ENCODE measurements around the gene C12orf43.

C12orf43 gene

DNA sequence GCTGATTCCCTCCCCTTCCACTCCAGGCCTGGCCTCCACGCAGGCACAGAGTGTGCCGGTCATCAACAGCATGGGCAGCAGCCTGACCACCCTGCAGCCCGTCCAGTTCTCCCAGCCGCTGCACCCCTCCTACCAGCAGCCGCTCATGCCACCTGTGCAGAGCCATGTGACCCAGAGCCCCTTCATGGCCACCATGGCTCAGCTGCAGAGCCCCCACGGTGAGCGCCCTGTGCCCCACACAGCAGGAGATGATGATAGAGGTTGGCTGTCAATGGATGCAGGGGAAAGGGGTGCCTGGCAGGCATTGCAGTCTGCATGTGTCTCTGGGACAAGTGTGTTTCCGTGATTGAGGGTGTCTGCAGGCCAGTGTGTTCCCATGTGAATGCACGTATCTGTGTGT, 18.8 kb downstream of the C12orf43 start:
- DNase-seq = no peak

DNA sequence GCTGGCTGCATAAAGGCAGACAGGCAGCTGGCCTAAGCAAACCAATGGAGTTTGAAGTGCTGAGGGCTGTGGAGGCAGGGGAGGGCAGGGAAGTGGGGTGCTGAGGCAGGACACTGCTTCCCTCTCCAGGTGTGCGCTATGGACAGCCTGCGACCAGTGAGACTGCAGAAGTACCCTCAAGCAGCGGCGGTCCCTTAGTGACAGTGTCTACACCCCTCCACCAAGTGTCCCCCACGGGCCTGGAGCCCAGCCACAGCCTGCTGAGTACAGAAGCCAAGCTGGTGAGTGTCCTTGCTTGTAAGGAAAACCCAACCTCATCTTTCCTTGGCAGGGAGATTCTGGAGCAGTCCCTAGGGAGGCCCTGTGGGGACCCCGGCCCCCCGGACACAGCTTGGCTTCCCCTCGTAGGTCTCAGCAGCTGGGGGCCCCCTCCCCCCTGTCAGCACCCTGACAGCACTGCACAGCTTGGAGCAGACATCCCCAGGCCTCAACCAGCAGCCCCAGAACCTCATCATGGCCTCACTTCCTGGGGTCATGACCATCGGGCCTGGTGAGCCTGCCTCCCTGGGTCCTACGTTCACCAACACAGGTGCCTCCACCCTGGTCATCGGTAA, 20.0 kb downstream of the C12orf43 start:
- no peak for DNase-seq

DNA sequence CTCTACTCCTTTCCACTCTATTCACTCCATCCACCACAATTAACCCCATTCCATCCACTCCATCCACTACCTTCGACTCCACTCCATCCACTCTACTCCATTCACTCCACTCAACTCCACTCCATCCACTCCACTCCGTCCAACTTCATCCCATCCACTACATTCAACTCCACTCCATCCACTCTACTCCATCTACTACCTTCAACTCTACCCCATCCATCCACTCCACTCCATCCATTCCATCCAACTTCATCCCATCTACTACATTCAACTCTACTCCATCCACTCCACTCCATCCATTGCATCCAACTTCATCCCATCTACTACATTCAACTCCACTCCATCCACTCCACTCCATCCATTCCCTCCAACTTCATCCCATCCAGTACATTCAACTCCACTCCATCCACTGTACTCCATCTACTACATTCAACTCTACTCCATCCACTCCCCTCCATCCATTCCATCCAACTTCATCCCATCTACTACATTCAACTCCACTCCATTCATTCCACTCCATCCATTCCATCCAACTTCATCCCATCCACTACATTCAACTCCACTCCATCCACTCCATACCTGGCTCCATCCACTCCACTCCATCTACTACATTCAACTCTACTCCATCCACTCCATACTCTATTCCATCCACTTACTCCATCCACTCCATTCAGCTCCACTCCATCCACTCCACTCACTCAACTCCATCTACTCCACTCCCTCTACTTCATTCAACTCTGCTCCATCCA, 21.5 kb downstream of the C12orf43 start:
- no peak for DNase-seq

- DNase-seq = no peak
These were observed 22.2 kb downstream of the C12orf43 start for GRCh38 chr12:120994059-120994458.

DNA sequence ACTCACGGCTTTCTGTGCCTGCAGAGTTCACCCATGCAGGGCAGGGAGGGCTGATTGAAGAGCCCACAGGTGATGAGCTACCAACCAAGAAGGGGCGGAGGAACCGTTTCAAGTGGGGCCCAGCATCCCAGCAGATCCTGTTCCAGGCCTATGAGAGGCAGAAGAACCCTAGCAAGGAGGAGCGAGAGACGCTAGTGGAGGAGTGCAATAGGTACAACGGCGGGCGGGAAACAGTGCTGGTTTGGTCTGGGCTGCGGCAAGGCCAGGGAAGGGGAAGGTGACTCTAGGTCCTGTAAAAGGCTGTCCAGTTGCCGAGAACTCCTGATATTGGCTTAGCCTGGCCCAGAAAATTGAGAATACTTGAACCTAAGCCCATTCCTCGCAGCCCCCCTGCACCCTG, 22.8 kb downstream of the C12orf43 start:
- DNase-seq = no peak

DNA sequence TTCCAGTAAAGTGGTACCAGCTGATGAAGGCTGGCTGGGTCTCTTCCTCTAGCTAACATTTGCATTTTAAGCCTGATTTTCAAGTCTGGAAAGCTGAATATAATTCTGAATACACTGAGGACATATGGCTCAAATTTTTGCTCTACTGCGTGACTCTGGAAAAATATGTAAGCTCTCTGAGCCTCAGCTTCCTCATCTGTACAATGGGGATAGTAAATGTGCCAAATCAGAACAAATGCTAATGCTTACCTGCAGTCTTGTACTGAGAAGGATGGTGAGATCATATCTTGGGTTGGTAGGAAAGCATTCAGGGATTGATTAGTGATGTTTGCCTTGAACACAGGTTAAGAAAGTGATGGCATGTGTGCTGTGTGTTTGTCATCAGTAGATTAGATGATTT, 23.3 kb downstream of the C12orf43 start:
- no peak for DNase-seq

DNA sequence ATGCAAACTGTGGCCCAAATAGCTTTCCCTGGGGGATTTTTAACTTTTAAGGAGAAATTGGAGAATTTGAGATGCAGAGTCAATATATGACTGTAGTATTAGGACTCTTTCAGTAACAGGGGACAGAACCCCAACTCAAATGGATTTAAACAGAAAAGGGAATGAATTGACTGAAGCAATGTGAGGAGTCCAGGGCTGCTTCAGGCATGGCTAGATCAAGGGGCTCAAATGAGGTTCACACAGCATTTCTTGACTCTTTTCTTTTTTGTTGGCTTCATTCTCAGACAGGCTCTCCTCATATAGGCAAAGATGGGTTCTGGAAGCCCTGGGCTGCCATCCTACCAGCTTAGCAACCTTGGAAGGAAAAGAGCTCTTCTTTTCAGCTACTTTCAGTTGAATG, 24.3 kb downstream of the C12orf43 start:
- DNase-seq = no peak

DNA sequence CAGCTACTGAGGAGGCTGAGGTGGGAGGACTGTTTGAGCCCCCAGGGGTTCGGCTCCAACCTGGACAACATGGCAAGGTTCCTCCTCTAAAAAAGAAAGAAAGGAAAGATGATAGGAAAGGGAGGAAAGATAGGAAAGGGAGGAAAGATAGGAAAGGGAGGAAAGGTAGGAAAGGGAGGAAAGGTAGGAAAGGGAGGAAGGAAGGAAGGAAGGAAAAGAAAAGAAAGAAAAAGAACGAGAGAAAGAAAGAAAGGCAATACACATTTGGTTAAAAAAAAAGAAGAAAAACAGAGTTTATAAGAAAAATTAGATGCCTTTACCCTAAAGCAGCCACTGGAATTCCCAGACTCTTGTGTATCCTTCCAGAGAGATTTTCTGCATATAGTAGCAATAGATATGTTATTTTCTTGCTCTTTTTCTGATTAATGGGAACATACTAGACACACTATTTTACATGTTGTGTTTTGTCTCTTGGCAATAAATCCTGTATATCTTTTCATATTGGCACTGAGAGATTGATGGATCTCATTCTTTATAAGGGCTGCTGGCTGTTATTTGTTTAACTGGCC, 25.7 kb downstream of the C12orf43 start:
- no peak for DNase-seq

DNA sequence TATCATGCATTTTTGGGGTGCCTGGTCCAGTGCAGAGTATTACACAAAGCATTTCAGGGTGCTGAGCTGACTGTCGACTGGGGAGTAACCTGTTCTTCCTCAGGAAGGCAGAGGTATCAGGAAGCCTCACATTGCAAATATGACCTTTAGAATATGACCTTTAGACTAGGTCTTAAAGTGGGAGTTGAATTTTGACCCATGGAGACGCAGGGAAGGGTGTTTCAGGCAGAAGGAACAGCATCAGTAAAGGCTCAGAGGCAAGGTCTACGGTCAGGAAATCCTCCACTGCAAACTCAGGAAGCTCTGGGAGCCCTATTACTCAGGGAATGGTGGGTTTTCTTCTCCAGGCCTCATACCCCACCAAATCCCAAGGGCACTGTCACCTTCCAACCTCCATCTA, 26.6 kb downstream of the C12orf43 start:
- no peak for DNase-seq

- DNase-seq = no peak
These were observed 27.6 kb downstream of the C12orf43 start for GRCh38 chr12:120988658-120989057.

GRCh38 chr12:120988234-120988633, 28.1 kb downstream of the C12orf43 start:
- no peak for DNase-seq

DNA sequence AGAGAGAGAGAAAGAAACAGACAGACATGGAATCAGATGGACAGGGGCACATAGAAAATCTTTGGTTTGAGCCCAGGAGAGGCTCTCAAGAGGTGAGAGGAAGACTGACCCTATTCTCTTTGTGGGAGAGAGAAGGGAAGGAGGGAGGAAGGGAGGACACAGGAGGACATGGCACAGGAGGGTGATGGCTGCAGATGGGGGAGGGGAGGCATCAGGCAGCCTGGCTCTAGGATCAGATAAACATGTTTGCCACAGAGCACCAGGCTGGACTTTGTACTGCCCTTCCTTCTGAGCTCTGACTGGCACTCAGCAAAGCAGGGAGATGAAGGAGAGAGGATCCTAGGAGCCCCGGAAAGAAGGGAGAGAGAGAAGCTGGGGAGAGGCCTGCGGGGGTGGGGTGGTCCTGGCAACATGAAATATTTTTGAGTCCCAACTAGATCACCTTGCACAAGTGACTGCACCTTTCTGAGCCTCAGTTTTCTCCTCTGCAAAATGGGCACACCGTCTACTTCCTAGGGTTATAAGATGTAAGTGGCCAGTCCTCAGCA, 31.9 kb downstream of the C12orf43 start:
- no peak for DNase-seq

DNA sequence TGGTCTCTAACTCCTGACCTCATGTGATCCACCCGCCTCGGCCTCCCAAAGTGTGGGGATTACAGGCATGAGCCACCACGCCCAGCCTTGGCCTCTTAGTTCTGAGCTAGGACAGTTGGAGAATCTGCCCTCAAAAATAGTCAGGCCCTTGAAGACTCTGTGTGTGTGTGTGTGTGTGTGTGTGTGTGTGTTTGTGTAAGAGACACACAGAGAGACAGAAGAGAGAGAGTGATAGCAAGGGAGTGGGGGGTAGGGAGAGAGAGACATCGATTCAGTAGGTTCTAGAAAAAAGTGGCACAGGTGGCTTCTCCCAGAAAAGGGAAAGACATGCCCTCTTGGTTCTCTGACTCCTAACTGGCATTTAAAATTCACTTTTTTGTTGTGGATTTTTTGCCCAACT, 32.5 kb downstream of the C12orf43 start:
- DNase-seq = no peak

- DNase-seq = no peak
These were observed 33.6 kb downstream of the C12orf43 start for GRCh38 chr12:120982659-120983058.

DNA sequence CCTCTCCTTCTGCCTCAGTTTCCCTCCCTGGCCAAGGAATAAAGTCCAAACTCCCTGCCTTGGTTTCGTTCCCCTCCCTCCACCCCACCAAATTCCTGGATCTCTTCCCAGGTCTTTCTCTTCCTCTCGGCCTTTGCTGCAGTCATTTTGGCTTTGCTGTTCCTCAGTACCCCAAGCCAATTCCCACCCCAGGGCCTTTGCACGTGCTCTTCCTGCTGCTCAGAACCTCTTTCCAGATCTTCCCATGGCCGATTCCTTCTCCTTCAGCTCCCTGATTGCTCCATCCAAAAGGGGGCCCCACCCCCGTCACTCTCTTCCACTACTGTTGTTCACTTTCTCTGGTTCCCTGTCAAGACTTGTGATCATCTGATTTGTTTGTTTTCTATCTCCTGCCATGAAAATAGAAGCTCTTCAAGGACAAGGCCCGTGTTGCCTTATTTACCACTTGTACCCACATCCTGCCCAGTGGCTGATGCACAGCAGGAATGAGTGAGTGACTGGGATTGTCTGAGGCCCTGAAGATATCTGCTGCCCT, 34.8 kb downstream of the C12orf43 start:
- DNase-seq = no peak

- DNase-seq = no peak
These were observed 35.4 kb downstream of the C12orf43 start for GRCh38 chr12:120980800-120981368.

GRCh38 chr12:120979862-120980696, 36.2 kb downstream of the C12orf43 start:
- no peak for DNase-seq

GRCh38 chr12:120979220-120979861, 36.9 kb downstream of the C12orf43 start:
- no peak for DNase-seq

DNA sequence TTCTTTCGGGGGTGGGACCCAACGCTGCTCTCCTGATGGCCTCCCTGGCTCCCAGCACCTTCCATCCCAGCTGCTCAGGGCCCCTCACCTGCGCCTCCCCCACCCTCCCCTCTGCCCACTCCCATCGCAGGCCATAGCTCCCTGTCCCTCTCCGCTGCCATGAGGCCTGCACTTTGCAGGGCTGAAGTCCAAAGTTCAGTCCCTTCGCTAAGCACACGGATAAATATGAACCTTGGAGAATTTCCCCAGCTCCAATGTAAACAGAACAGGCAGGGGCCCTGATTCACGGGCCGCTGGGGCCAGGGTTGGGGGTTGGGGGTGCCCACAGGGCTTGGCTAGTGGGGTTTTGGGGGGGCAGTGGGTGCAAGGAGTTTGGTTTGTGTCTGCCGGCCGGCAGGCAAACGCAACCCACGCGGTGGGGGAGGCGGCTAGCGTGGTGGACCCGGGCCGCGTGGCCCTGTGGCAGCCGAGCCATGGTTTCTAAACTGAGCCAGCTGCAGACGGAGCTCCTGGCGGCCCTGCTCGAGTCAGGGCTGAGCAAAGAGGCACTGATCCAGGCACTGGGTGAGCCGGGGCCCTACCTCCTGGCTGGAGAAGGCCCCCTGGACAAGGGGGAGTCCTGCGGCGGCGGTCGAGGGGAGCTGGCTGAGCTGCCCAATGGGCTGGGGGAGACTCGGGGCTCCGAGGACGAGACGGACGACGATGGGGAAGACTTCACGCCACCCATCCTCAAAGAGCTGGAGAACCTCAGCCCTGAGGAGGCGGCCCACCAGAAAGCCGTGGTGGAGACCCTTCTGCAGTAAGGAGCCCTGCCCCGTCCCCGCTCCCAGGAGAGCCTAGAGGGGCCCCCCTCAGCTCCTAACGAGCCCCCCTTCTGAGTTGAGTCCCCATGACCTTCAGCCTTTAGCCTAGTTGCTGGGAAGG, 37.7 kb downstream of the C12orf43 start, which contains the start of gene HNF1A:
TSS of gene HNF1A (plus strand) at position 248 of the 924 bp plus-strand sequence. CDS start at position 474, 226 bp downstream.
- no peak for DNase-seq

DNA sequence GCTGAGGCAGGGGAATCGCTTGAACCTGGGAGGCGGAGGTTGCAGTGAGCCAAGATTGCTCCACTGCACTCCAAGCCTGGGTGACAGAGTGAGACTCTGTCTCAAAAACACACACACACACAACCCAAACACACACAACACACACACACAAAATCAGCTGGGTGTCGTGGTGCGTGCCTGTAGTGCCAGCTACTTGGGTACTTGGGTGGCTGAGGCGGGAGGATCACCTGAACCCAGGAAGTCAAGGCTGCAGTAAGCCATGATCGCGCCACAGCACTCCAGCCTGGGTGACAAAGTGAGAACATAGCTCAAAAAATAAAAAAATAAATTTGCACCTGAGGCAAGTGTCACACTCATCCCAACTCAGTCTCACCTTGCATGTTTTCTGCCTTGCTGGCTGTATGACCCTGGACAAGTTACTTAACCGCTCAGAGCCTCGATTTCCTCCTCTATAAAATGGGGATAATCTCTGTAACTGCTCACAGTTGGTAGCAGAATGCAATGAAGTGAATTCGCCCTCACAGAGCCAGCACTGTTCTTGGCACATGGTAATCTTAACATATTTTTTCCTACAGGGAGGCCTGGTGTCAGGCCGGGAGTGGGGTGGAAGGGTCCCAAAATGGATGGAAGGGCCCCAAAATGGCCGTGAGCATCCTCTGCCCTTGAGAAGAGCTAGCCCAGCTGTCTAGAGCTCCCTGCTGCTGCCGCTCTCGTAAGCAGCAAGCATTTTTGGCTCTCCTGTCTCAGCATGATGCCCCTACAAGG, 38.6 kb downstream of the C12orf43 start:
- DNase-seq = no peak
